HEK293T (cell line): Measurements from ENCODE around the gene MRPL39.

Experiments
- ARNT ChIP-seq: fragments of 450-650 bp; IDR thresholded peaks from 2 replicates; pipeline ENCODE4 v1.6.1; 2017; ENCODE audit warnings: mild to moderate bottlenecking
- BHLHE40 ChIP-seq: fragments of 450-650 bp; IDR thresholded peaks from 2 replicates; pipeline ENCODE4 v1.6.1; 2016; ENCODE audit warnings: mild to moderate bottlenecking, moderate library complexity, borderline replicate concordance
- FOXA1 ChIP-seq: fragments of 450-650 bp; IDR thresholded peaks from 2 replicates; pipeline ENCODE4 v1.6.1; 2016; ENCODE audit warnings: mild to moderate bottlenecking
- FOXM1 ChIP-seq: fragments of 450-650 bp; IDR thresholded peaks from 2 replicates; pipeline ENCODE4 v1.6.1; 2017; ENCODE audit warnings: mild to moderate bottlenecking, borderline replicate concordance
- LEF1 ChIP-seq: fragments of 450-650 bp; IDR thresholded peaks from 2 replicates; pipeline ENCODE4 v1.6.1; 2017; ENCODE audit warnings: mild to moderate bottlenecking, borderline replicate concordance
- SP1 ChIP-seq: fragments of 450-650 bp; IDR thresholded peaks from 2 replicates; pipeline ENCODE4 v1.6.1; 2017
- TF ChIP-seq, protein P1 (sequence below): fragments of 450-650 bp; IDR thresholded peaks from 2 replicates; pipeline ENCODE4 v1.6.1; 2016

GRCh38 chr21:25632296-25632695 is 25.0 kb upstream of the MRPL39 start:
- no peak for TF ChIP-seq FOXM1
- TF ChIP-seq ARNT = no peak
- TF ChIP-seq BHLHE40 = no peak
- no peak for TF ChIP-seq FOXA1
- TF ChIP-seq, protein P1, sequence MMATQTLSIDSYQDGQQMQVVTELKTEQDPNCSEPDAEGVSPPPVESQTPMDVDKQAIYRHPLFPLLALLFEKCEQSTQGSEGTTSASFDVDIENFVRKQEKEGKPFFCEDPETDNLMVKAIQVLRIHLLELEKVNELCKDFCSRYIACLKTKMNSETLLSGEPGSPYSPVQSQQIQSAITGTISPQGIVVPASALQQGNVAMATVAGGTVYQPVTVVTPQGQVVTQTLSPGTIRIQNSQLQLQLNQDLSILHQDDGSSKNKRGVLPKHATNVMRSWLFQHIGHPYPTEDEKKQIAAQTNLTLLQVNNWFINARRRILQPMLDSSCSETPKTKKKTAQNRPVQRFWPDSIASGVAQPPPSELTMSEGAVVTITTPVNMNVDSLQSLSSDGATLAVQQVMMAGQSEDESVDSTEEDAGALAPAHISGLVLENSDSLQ = no peak
- TF ChIP-seq SP1 = no peak
- TF ChIP-seq LEF1 = no peak
